ENCODE results near the gene UBAC2.

GRCh38 chr13:99367106-99367616 lies 166.5 kb downstream of the UBAC2 start:
- no peak for TF ChIP-seq CTCF (conservative IDR thresholded peaks at IDR 0.05; ENCODE audit: low read length)
- no peak for TF ChIP-seq EZH2phosphoT487 (IDR thresholded peaks at IDR 0.05; ENCODE audit: borderline replicate concordance, low read depth, low read length)

Measured in OCI-LY7 (cell line).